Measurements from ENCODE around the gene STIMATE.

The STIMATE gene

DNA sequence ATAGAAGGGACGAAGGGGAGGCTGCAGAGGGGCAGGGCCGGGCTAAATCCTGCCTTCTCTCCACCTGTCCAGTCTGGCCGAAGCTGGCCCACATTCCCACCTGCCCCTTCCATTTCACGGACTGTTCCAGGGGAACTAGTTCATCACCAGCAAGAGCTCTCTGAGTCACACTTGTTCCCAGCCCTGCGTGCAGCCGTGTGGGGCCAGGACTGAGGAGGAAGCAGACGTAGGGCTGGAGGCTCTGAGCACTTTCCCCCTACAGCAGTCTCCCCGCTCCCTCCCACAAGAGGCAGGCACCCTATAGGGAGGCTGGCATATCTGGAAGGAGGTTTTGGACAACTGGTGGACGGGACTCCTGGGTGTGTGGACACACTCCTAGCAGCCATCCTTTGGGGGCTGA is 69.9 kb downstream of the STIMATE start:
- no peaks in the 10 kb centered on the region for H4K20me1 ChIP-seq (ENCODE audit: insufficient read depth, low read length)
- TF ChIP-seq EZH2 (optimal IDR thresholded peaks at IDR 0.05; ENCODE audit: low read depth, low read length) (no peak), CTCF (IDR thresholded peaks at IDR 0.05; ENCODE audit: low read length) (no peak), EZH2phosphoT487 (IDR thresholded peaks at IDR 0.05; ENCODE audit: low read length) (no peak)
- no peaks in the 10 kb centered on the region for H3K9me2 ChIP-seq (replicated peaks; ENCODE audit: insufficient read depth, low read length)
- no peaks in the 10 kb centered on the region for H3K36me3 ChIP-seq (replicated peaks; ENCODE audit: insufficient read depth, low read length)
- no peak overlapping the region for H3K27ac ChIP-seq (ENCODE audit: low read length)
- H3F3A ChIP-seq (ENCODE audit: insufficient read depth, low read length) = no peaks in the 10 kb centered on the region
- no peaks in the 10 kb centered on the region for H3K27me3 ChIP-seq (replicated peaks; ENCODE audit: insufficient read depth, low read length)
- H3K9me3 ChIP-seq (replicated peaks; ENCODE audit: insufficient read depth, low read length) = no peaks in the 10 kb centered on the region
- H3K4me1 ChIP-seq (ENCODE audit: low read length) = no peaks in the 10 kb centered on the region
- H3K4me2 ChIP-seq (ENCODE audit: low read depth, low read length) = no peak overlapping the region
- no peaks in the 10 kb centered on the region for H3K79me2 ChIP-seq (ENCODE audit: low read length)
- no peak for DNase-seq
- H3K9ac ChIP-seq (ENCODE audit: low read length) = no peak overlapping the region
- no peak overlapping the region for H3K4me3 ChIP-seq (ENCODE audit: low read length)
- no peak overlapping the region for H2AFZ ChIP-seq (ENCODE audit: low read length)

- TF ChIP-seq EZH2 (optimal IDR thresholded peaks at IDR 0.05; ENCODE audit: low read depth, low read length) (no peak), CTCF (IDR thresholded peaks at IDR 0.05; ENCODE audit: low read length) (no peak), EZH2phosphoT487 (IDR thresholded peaks at IDR 0.05; ENCODE audit: low read length) (no peak)
- Histone ChIP-seq H3K4me1 (ENCODE audit: low read length) (no peaks in the 10 kb centered on the region), H3K9ac (ENCODE audit: low read length) (no peak overlapping the region), H3K9me3 (replicated peaks; ENCODE audit: insufficient read depth, low read length) (no peaks in the 10 kb centered on the region), H3K36me3 (replicated peaks; ENCODE audit: insufficient read depth, low read length) (no peaks in the 10 kb centered on the region), H3K79me2 (ENCODE audit: low read length) (no peaks in the 10 kb centered on the region), H4K20me1 (ENCODE audit: insufficient read depth, low read length) (no peaks in the 10 kb centered on the region), H3K27me3 (replicated peaks; ENCODE audit: insufficient read depth, low read length) (no peaks in the 10 kb centered on the region), H3F3A (ENCODE audit: insufficient read depth, low read length) (no peaks in the 10 kb centered on the region), H3K9me2 (replicated peaks; ENCODE audit: insufficient read depth, low read length) (no peaks in the 10 kb centered on the region), H3K4me3 (ENCODE audit: low read length) (no peak overlapping the region), H3K4me2 (ENCODE audit: low read depth, low read length) (no peak overlapping the region), H2AFZ (ENCODE audit: low read length) (no peak overlapping the region), H3K27ac (ENCODE audit: low read length) (no peak overlapping the region)
- DNase-seq = no peak
Observed at GRCh38 chr3:52824037-52824436, 73.3 kb downstream of the STIMATE start.

GRCh38 chr3:52822363-52822762 is 75.0 kb downstream of the STIMATE start:
- no peak overlapping the region for H3K4me3 ChIP-seq (ENCODE audit: low read length)
- H3K79me2 ChIP-seq (ENCODE audit: low read length) = no peaks in the 10 kb centered on the region
- no peaks in the 10 kb centered on the region for H3K9me2 ChIP-seq (replicated peaks; ENCODE audit: insufficient read depth, low read length)
- H3K36me3 ChIP-seq (replicated peaks; ENCODE audit: insufficient read depth, low read length) = no peaks in the 10 kb centered on the region
- H3K9me3 ChIP-seq (replicated peaks; ENCODE audit: insufficient read depth, low read length) = no peaks in the 10 kb centered on the region
- H2AFZ ChIP-seq (ENCODE audit: low read length) = no peak overlapping the region
- H3K9ac ChIP-seq (ENCODE audit: low read length) = no peak overlapping the region
- no peak overlapping the region for H3K4me2 ChIP-seq (ENCODE audit: low read depth, low read length)
- H3K4me1 ChIP-seq (ENCODE audit: low read length) = no peaks in the 10 kb centered on the region
- no peak for DNase-seq
- H3F3A ChIP-seq (ENCODE audit: insufficient read depth, low read length) = no peaks in the 10 kb centered on the region
- TF ChIP-seq EZH2phosphoT487 (IDR thresholded peaks at IDR 0.05; ENCODE audit: low read length) (no peak), EZH2 (optimal IDR thresholded peaks at IDR 0.05; ENCODE audit: low read depth, low read length) (no peak)
- no peaks in the 10 kb centered on the region for H3K27me3 ChIP-seq (replicated peaks; ENCODE audit: insufficient read depth, low read length)
- no peaks in the 10 kb centered on the region for H4K20me1 ChIP-seq (ENCODE audit: insufficient read depth, low read length)
- H3K27ac ChIP-seq (ENCODE audit: low read length) = no peak overlapping the region

DNA sequence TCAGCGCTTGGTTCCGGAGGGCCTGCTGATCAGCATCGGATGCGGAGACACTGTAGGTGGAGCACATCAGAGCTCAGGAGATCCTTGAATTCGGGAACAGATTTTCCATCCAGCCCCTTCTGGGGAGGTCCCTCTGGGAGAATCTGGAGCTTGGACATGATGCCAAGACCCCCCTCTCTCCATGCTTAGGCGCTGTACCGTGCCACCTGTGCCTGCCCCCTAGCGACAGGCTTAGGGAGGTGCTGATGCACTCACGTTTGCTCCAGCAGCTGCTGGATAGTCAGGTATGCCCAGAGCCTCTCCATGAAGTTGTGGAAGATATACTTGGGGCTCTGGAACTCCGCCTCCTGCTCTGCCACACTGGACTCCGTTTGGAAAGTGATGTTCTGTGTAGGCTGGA is 76.6 kb downstream of the STIMATE start:
- Histone ChIP-seq H3K4me3 (ENCODE audit: low read length) (no peak overlapping the region), H3K36me3 (replicated peaks; ENCODE audit: insufficient read depth, low read length) (no peaks in the 10 kb centered on the region), H3K9ac (ENCODE audit: low read length) (no peak overlapping the region), H3K79me2 (ENCODE audit: low read length) (no peaks in the 10 kb centered on the region), H3K4me1 (ENCODE audit: low read length) (no peaks in the 10 kb centered on the region), H3K9me2 (replicated peaks; ENCODE audit: insufficient read depth, low read length) (no peaks in the 10 kb centered on the region), H3F3A (ENCODE audit: insufficient read depth, low read length) (no peaks in the 10 kb centered on the region), H3K27me3 (replicated peaks; ENCODE audit: insufficient read depth, low read length) (no peaks in the 10 kb centered on the region), H4K20me1 (ENCODE audit: insufficient read depth, low read length) (no peaks in the 10 kb centered on the region), H3K27ac (ENCODE audit: low read length) (no peak overlapping the region), H2AFZ (ENCODE audit: low read length) (no peak overlapping the region), H3K9me3 (replicated peaks; ENCODE audit: insufficient read depth, low read length) (no peaks in the 10 kb centered on the region), H3K4me2 (ENCODE audit: low read depth, low read length) (no peak overlapping the region)
- TF ChIP-seq CTCF (IDR thresholded peaks at IDR 0.05; ENCODE audit: low read length) = peak; percentile 72
- TF ChIP-seq EZH2phosphoT487 (IDR thresholded peaks at IDR 0.05; ENCODE audit: low read length) = no peak
- DNase-seq = no peak
